Measurements from ENCODE around the gene SHQ1.

DNA sequence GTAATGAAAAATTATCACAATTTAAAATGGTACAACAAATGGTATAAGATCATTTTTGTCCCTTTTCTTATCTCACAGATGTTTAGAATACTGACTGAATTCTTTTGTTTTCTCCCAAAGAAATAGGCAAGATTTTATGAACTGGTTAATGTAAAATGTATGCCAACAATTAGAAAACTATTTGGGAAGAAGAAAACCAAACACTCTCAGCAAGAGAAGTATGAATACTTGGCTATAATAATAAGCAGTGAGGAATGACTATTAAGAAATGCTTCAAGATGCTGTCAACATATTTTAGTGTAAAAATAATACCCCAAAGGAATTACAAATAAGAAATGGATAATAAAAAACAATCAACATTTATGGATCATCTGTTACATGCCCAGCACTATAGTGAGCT is 18.5 kb downstream of the SHQ1 start:
- no peak for TF ChIP-seq EP300 (IDR thresholded peaks at IDR 0.05)
- TF ChIP-seq, protein P1, sequence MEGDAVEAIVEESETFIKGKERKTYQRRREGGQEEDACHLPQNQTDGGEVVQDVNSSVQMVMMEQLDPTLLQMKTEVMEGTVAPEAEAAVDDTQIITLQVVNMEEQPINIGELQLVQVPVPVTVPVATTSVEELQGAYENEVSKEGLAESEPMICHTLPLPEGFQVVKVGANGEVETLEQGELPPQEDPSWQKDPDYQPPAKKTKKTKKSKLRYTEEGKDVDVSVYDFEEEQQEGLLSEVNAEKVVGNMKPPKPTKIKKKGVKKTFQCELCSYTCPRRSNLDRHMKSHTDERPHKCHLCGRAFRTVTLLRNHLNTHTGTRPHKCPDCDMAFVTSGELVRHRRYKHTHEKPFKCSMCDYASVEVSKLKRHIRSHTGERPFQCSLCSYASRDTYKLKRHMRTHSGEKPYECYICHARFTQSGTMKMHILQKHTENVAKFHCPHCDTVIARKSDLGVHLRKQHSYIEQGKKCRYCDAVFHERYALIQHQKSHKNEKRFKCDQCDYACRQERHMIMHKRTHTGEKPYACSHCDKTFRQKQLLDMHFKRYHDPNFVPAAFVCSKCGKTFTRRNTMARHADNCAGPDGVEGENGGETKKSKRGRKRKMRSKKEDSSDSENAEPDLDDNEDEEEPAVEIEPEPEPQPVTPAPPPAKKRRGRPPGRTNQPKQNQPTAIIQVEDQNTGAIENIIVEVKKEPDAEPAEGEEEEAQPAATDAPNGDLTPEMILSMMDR (IDR thresholded peaks at IDR 0.05) = no peak
- TF ChIP-seq POLR2A (IDR thresholded peaks at IDR 0.05) = no peak

Measured in sigmoid colon (tissue), 4 donors.